Measurements from ENCODE around the gene WFS1.

Gene WFS1

GRCh38 chr4:6233929-6234328 is 35.7 kb upstream of the WFS1 start:
- no peak for DNase-seq (ENCODE audit: low read depth, low spot score)
- POLR2A ChIA-PET: no interaction called here
- TF ChIP-seq CTCF (IDR thresholded peaks at IDR 0.05; ENCODE audit: insufficient read depth, low read length, missing control alignments): no peak
- CTCF ChIA-PET: no interaction called here
- H3K4me3 ChIP-seq (ENCODE audit: low read depth, low read length): no peak overlapping the region

GRCh38 chr4:6235012-6235411 is 34.6 kb upstream of the WFS1 start:
- ChIA-PET POLR2A (no interaction called here), CTCF (no interaction called here)
- TF ChIP-seq CTCF (IDR thresholded peaks at IDR 0.05; ENCODE audit: insufficient read depth, low read length, missing control alignments): no peak
- H3K4me3 ChIP-seq (ENCODE audit: low read depth, low read length): no peak overlapping the region
- no peak for DNase-seq (ENCODE audit: low read depth, low spot score)

GRCh38 chr4:6235901-6236640 is 33.6 kb upstream of the WFS1 start:
- ChIA-PET POLR2A (no interaction called here), CTCF (interaction anchor here (1.3 kb wide), 1 partner anchor 15 kb away, joined by 3 read pairs; no protein-coding TSS in a partner anchor)
- no peak for DNase-seq (ENCODE audit: low read depth, low spot score)
- no peak for TF ChIP-seq CTCF (IDR thresholded peaks at IDR 0.05; ENCODE audit: insufficient read depth, low read length, missing control alignments)
- H3K4me3 ChIP-seq (ENCODE audit: low read depth, low read length): no peak overlapping the region

GRCh38 chr4:6236816-6237390 is 32.7 kb upstream of the WFS1 start:
- H3K4me3 ChIP-seq (ENCODE audit: low read depth, low read length): no peak overlapping the region
- POLR2A ChIA-PET: no interaction called here
- DNase-seq (ENCODE audit: low read depth, low spot score): no peak
- no peak for TF ChIP-seq CTCF (IDR thresholded peaks at IDR 0.05; ENCODE audit: insufficient read depth, low read length, missing control alignments)
- CTCF ChIA-PET: interaction anchor here (1.3 kb wide), 1 partner anchor 14 kb away, joined by 3 read pairs; no protein-coding TSS in a partner anchor

GRCh38 chr4:6239486-6239885 is 30.2 kb upstream of the WFS1 start:
- ChIA-PET CTCF (interaction anchor here (1.2 kb wide), 1 partner anchor 10 kb away, joined by 9 read pairs; no protein-coding TSS in a partner anchor), POLR2A (no interaction called here)
- DNase-seq (ENCODE audit: low read depth, low spot score): no peak
- TF ChIP-seq CTCF (IDR thresholded peaks at IDR 0.05; ENCODE audit: insufficient read depth, low read length, missing control alignments): no peak
- H3K4me3 ChIP-seq (ENCODE audit: low read depth, low read length): no peak overlapping the region

GRCh38 chr4:6239968-6240367 is 29.7 kb upstream of the WFS1 start:
- no peak for DNase-seq (ENCODE audit: low read depth, low spot score)
- CTCF ChIA-PET: interaction anchor here (1.2 kb wide), 1 partner anchor 9 kb away, joined by 9 read pairs; no protein-coding TSS in a partner anchor
- POLR2A ChIA-PET: no interaction called here
- no peak for TF ChIP-seq CTCF (IDR thresholded peaks at IDR 0.05; ENCODE audit: insufficient read depth, low read length, missing control alignments)
- H3K4me3 ChIP-seq (ENCODE audit: low read depth, low read length): no peak overlapping the region

All from AG04449 (cell line).